ENCODE data around the gene SLC22A23.
"Not testable (repeated sequence)": the region's sequence is repeated elsewhere in the genome, so short reads cannot be mapped to it uniquely, and the experiment has no call there.

The SLC22A23 gene

DNA sequence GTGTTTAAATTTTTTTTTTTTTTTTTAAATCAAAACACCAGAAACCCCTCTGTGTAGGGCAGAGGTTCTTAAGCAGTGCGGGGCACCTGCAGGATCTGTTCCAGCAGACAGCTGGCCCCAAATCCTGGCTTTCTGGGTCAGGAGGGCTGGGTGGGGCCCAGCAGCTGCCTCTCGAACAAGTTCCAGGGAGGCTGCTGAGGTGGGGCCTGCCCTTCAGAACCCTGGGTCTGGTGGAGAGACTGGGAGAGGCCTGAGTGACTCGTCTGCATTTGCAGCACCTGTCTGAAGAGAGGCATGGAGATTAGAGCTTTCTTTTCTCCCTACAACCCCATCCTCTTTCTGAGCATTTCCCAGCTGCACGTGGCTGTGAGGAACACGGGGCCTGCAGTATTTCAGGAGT, 189.7 kb downstream of the SLC22A23 start:
- DNase-seq (ENCODE audit: low read depth, low spot score), result no peak

DNA sequence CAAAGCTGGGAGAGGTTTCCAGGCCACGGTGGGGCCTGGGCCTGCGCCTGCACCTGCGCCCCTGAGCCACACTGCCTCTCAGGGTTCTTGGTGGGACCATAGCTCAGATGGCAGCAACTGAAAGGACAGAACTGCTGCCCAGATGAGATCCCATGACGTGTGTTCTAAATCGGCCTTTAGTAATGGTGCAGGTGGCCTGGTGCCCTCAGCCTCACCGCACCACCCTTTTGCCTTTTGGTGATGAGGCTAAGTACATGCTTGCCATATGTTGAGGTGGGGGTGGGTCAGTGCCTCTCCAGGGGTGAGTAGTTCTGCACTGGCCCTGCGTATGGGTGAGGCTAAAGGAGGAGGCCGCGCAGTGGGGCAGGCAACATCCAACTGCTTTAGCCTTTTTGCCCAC, 190.7 kb downstream of the SLC22A23 start:
- DNase-seq (ENCODE audit: low read depth, low spot score), result no peak

DNA sequence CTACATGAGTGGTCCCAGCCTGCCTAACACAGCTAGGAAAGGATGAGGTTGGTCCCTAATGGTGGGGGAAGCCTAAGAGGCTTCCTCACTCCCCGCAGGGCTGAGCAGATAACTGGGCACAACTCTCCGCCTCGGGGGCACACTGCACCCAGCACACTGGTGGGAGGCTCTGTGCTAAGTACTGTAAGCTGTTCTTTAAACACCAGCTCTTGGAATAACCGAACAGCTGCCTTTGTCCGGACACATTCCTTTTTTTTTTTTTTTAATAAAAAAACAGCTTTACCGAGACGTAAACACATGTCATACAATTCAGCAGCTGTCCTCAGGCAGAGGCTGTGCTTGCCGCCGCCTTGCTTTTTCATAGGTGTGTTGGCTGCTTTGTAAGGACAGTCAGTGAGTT, 191.2 kb downstream of the SLC22A23 start:
- no peak for DNase-seq (ENCODE audit: low read depth, low spot score)

GRCh38 chr6:3264356-3264755, 192.5 kb downstream of the SLC22A23 start:
- no peak for DNase-seq (ENCODE audit: low read depth, low spot score)

DNA sequence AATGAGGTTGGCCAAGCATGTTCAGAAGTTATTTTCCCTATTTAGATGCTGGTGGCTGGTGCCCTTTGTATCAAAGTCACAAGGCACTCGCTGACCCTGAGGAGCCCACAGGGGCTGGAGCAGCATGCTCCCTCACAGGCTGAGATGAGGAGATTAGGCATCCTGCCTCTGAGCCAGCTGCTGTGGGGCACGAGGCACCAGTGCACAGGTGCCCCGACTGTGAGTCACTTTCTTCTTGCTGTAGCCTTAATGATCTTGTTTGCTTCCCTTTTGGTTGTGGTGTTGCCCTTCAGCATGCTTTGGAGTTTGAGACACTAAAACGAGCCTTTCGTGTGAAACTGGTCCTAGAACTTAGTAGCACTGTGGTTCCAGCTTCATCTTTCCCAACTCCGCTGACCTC, 193.8 kb downstream of the SLC22A23 start:
- no peak for DNase-seq (ENCODE audit: low read depth, low spot score)

GRCh38 chr6:3261921-3262320, 194.9 kb downstream of the SLC22A23 start:
- DNase-seq (ENCODE audit: low read depth, low spot score), result no peak

DNA sequence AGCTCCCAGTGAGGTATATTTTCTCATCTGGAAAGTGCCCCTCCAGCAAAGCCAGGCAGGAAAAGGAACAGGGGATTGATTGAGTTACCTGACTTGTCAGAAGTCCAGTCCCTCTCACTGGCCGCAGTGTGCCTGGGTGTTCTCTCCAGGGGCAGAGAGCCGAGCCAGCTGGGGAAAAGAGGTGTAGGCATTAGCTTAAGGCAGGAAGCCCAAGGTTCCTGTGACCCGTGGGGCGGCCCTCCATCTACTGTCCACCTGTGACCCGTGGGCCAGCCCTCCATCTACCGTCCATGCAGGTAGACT, 195.4 kb downstream of the SLC22A23 start:
- DNase-seq (ENCODE audit: low read depth, low spot score), result no peak

- DNase-seq (ENCODE audit: low read depth, low spot score), result no peak
These were observed 195.9 kb downstream of the SLC22A23 start for GRCh38 chr6:3260772-3261517.

GRCh38 chr6:3260296-3260695, 196.6 kb downstream of the SLC22A23 start:
- DNase-seq (ENCODE audit: low read depth, low spot score), result no peak

DNA sequence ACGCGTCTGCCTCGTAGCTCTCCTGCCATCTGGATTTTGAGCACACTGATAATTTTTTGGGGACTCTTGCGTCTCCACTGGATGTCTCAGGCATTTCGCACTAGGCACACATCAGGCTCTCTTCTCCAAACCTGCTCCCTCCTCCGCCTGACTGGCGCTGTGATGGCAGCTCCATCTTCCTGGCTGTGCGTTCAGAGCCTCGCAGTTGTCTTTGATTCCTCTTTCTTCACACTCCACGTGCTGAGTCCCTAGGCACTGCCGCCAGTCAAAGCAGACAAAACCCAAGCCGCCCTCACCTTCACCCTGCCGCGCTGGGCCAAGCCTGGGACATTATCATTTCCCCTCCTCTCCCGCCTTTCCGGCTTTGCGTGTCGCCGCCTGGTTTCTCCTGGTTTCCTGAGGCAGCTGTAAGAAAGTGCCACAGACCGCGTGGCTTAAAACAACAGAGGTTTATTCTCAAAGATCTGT, 197.3 kb downstream of the SLC22A23 start:
- no peak for DNase-seq (ENCODE audit: low read depth, low spot score)

DNA sequence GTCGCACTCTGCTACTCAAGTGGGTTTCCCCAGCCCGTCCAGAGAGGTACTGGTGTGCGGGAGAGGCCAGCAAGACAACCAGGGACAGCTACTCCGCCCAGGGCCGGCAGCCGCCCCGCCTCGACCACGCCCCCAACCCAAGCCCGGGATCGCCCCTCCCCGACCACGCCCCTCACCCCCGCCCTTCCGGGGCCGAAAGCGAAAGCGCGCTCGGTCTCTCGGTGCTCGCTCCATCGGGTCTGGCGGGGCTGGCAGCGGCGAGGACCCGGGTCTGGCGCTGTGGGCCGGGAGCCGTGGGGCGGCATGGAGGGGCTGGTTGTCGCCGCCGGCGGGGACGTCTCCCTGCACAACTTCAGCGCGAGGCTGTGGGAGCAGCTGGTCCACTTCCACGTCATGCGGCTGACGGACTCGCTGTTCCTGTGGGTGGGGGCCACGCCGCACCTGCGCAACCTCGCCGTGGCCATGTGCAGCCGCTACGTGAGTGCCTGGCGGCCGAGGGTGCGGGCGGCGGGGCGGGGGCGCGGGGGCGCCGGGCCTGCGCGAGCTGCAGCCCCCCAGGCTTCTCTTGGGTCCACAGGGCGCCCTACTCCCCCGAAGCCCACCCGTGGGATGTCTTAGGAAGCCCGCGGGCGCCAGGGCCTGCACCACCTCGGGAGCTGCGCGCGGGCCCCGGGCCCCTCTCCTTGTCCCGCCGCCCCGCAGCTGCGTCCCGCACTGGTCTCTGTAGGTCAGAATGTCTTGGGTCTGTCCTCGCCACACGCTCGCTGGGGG, 197.9 kb downstream of the SLC22A23 start, which contains the start of gene PSMG4:
PSMG4 (plus strand) TSS at position 228 of the 771 bp plus-strand sequence; CDS start at position 304, 76 bp downstream.
- DNase-seq (ENCODE audit: low read depth, low spot score), result peak; percentile 89

DNA sequence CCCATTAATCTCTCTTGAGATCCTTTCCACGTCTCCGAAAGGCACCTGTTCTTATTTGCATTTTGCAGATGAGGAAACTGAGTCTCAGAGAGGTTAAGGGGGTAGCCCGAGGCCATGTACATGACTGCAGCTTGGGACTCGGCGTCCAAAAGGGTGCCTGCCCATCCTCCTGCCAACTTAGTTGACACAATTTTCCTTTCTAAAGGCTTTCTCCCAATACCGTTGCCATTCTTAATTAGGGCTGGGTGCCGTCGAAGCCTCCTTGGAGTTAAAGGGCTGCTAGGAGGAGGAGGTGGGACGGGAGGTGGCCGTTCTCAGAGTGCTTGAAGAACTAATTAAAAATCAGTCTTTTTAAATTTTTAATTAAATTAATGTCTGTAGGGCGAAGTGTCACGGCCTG, 198.6 kb downstream of the SLC22A23 start:
- no peak for DNase-seq (ENCODE audit: low read depth, low spot score)

- DNase-seq (ENCODE audit: low read depth, low spot score), result no peak
These were observed 203.3 kb downstream of the SLC22A23 start for GRCh38 chr6:3253597-3253961.

- no peak for DNase-seq (ENCODE audit: low read depth, low spot score)
These were observed 203.8 kb downstream of the SLC22A23 start for GRCh38 chr6:3252861-3253596.

- no peak for DNase-seq (ENCODE audit: low read depth, low spot score)
These were observed 204.5 kb downstream of the SLC22A23 start for GRCh38 chr6:3252369-3252768.

GRCh38 chr6:3251462-3252314, 205.2 kb downstream of the SLC22A23 start:
- peak; percentile 63 for DNase-seq (ENCODE audit: low read depth, low spot score)

DNA sequence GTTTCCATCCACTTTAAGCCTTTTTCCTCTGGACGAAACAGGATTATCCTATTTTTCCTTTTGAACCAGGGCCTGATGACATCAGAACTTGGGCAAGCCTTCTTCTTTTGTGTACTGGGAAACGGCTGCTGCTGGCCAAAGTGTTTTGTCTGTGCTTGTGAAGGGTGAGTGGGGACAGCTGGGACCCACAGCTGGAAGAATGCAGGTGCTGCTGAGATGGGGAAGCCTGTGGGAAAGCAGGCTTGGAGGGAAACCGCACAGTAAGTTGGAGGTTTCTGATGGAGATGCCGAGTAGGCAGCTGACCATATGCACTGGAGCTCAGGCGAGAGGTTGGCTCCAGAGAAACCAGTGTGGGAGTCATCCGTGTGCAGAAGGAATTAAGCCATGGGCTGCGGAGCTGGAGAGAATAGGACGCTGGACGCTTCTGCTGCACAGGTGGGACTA, 206.6 kb downstream of the SLC22A23 start:
- no peak for DNase-seq (ENCODE audit: low read depth, low spot score)

DNA sequence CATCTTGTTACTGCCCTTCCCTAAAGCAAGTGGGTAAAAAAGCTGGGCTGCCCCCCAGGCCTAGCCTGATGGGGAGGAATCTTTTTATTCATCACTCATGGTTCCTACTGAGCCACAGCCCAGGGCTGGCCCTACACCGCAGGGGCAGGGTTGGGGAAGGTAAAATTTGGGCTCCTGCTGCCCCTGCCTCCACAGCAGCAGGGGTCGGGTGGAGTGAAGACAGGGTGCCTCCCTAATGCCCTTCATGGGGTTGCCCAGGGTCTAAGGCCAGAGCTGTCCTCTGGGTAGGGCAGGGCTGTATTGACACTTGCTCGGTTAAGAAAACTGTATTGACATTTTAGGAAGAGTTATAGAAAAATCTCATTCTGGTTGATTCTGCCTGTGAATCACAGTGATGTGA, 207.0 kb downstream of the SLC22A23 start:
- DNase-seq (ENCODE audit: low read depth, low spot score), result no peak

DNA sequence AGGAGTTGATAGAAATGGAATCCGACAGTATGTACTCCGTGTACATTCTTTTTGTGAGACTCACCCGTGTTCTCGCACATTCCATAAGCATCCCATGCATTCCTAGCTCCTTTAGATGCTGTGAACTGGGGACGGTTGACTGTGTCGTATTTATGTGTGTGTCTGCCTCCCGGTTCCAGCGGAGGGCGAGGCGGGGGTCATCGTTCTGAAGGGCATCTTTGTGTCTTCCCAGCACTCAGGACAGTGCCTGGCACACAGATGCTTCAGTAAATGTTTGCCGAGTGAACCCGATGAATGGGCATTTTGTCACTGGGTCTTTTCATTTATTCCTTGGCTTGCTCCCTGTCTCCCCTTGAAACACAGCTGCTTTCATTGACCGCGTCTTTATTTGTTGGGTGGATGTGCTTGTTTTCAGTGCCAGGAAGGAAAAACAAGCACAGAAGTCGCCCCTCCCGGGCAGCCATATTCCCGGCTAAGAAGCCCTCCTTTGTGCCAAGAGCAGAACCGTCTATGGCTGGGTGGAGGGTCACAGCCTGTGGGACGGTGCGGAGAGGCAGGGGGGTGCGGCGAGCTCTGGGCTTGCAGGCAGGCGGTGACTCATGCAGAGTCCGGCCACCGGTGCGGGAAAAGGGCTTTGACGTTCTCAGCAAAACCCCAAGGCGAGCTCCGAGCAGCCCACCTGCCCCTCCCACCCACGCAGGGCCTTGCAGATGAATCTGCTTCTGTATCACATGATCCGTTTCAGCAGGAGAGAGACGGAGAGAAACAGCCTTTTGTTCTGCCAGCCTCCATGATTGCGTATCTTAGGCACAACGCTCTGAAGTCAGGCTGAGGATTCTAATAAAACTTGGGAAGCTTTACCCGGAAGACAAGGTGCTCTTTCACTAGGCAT, 209.3 kb downstream of the SLC22A23 start:
- no peak for DNase-seq (ENCODE audit: low read depth, low spot score)

DNA sequence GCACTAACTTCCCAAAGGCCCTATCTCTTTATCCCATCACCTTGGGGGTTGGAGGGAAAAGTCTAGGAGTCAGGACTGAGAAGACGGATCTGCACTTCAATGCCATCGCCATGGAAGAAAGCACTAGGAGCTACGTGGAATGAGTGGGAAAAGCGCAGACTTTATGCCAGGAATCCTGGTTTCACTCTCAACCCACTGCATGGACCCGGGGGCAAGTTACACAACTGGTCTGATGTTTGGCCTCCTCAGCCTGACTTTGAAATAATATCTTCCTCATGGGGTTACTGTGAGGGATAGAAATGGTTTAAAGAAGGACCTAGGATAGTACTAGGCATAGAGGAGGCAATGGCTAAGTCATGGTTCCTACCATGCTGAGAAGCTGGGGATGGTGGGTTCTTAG, 211.6 kb downstream of the SLC22A23 start:
- DNase-seq (ENCODE audit: low read depth, low spot score), result no peak

- DNase-seq (ENCODE audit: low read depth, low spot score), result not testable (repeated sequence)
These were observed 212.1 kb downstream of the SLC22A23 start for GRCh38 chr6:3244832-3245161.
